HepG2 (cell line): ENCODE data around the gene PPIA. TPM values are rescaled to one million over a fixed set of nuclear protein-coding genes. Genes with fewer than 3 reads are reported as not detected.

Source experiments
- ATAC-seq: fragments of 200-7000 bp; cut with Tn5 transposase; 3 replicates; pipeline ENCODE4 v1.9.1; 2020; ENCODE audit warnings: mild to moderate bottlenecking, moderate library complexity
- BruUV-seq: library from RNA; stranded (reverse); fragments of 400-500 nt; replicated peaks from 2 replicates; lab custom pipeline; 2021; lab: Mats Ljungman, UMichigan
- CTCF ChIA-PET: fragments of 300-600 bp; formaldehyde crosslinking; extraction: SDS; loops from one replicate; lab custom pipeline; 2021; ENCODE audit warnings: low total read pairs, inconsistent platforms, low intra/inter-chr PET ratio; lab: Yijun Ruan, JAX
- POLR2A ChIA-PET: fragments of 350-600 bp; sonication (Branson Sonifier 250); formaldehyde crosslinking; loops from one replicate; lab custom pipeline; 2020; ENCODE audit warnings: antibody characterized with exemption, inconsistent platforms; lab: Yijun Ruan, JAX
- DNase-seq: peaks from one replicate; pipeline ENCODE4 v3.0.0-alpha.2; 2015; ENCODE audit warnings: low spot score
- FAIRE-seq: peaks from 3 replicates; lab custom pipeline; 2011; peaks lifted over from hg19 to GRCh38; lab: Jason Lieb, UNC
- H2AFZ ChIP-seq: one replicate; pipeline ENCODE4 v1.6.1; 2011; ENCODE audit warnings: low read length, inconsistent platforms
- H3K27ac ChIP-seq: fragments of 300-600 bp; 3 replicates; pipeline ENCODE4 v1.8.0; 2011; ENCODE audit warnings: mixed run types, mild to moderate bottlenecking, mixed read lengths, low read length, inconsistent platforms; ENCODE audit not compliant: insufficient read depth; ENCODE audit errors: extremely low read length
- H3K27me3 ChIP-seq, 2 experiments: fragments of 200-600 bp in 1 of 2; 2 replicates in 1 of 2; 3 replicates in 1 of 2; pipeline versions ENCODE4 v1.6.0 to v1.8.0; 2011; ENCODE audit warnings: low read length in 2 of 2, mild to moderate bottlenecking in 2 of 2, moderate library complexity in 2 of 2, inconsistent platforms in 1 of 2; ENCODE audit not compliant: insufficient read depth in 2 of 2, control insufficient read depth in 1 of 2
- H3K36me3 ChIP-seq, 2 experiments: fragments of 200-600 bp in 1 of 2; replicated peaks in 1 of 2; 2 replicates in 1 of 2; 3 replicates in 1 of 2; pipeline versions ENCODE4 v1.5.1 to v1.8.0; 2011; ENCODE audit warnings: low read length in 2 of 2, inconsistent platforms in 1 of 2; ENCODE audit not compliant: insufficient read depth in 2 of 2, control insufficient read depth in 1 of 2
- H3K4me1 ChIP-seq: 2 replicates; pipeline ENCODE4 v1.5.1; 2012; ENCODE audit warnings: low read length, inconsistent platforms; ENCODE audit not compliant: insufficient read depth
- H3K4me2 ChIP-seq: 2 replicates; pipeline ENCODE4 v1.6.0; 2011; ENCODE audit warnings: low read depth, low read length, inconsistent platforms
- H3K4me3 ChIP-seq, 3 experiments: fragments of 200-600 bp in 1 of 3; sonication (generic), shearing (Covaris generic) in 1 of 3; replicated peaks in 1 of 3; 2 replicates each; pipeline ENCODE4 v1.5.1; 2011 to 2016; ENCODE audit warnings: low read length in 3 of 3, inconsistent platforms in 2 of 3, low read depth in 2 of 3, mild to moderate bottlenecking in 2 of 3, control low read depth in 1 of 3, mixed read lengths in 1 of 3; ENCODE audit not compliant: insufficient read depth in 1 of 3
- H3K79me2 ChIP-seq: one replicate; pipeline ENCODE4 v1.6.1; 2011; ENCODE audit warnings: low read length, inconsistent platforms; ENCODE audit not compliant: insufficient read depth
- H3K9ac ChIP-seq: 2 replicates; pipeline ENCODE4 v1.6.0; 2011; ENCODE audit warnings: mild to moderate bottlenecking, low read depth, low read length, inconsistent platforms; ENCODE audit not compliant: insufficient read depth
- H3K9me3 ChIP-seq: 2 replicates; pipeline ENCODE4 v1.5.1; 2012; ENCODE audit warnings: mild to moderate bottlenecking, low read length
- H4K20me1 ChIP-seq: 2 replicates; pipeline ENCODE4 v1.6.0; 2011; ENCODE audit warnings: inconsistent platforms, mild to moderate bottlenecking, low read length, moderate library complexity; ENCODE audit not compliant: insufficient read depth
- CEBPB ChIP-seq: IDR thresholded peaks from 2 replicates; pipeline ENCODE4 v1.6.1; 2011; ENCODE audit warnings: low read depth, low read length, improper control_type of control experiment, borderline replicate concordance
- CEBPG ChIP-seq: IDR thresholded peaks from 2 replicates; pipeline ENCODE4 v1.6.1; 2016
- CHD4 ChIP-seq: fragments of 200-600 bp; sonication (generic); IDR thresholded peaks from 2 replicates; pipeline ENCODE4 v1.7.0; 2017; ENCODE audit warnings: mild to moderate bottlenecking, low read length, borderline replicate concordance
- EED ChIP-seq: sonication (generic); formaldehyde crosslinking; IDR thresholded peaks from 2 replicates; pipeline ENCODE4 v1.5.0; 2020; ENCODE audit warnings: mild to moderate bottlenecking, missing genetic modification reagents
- MATR3 ChIP-seq: sonication (generic); formaldehyde crosslinking; IDR thresholded peaks from 2 replicates; pipeline ENCODE4 v1.4.0; 2020; ENCODE audit warnings: missing genetic modification reagents
- MIER3 ChIP-seq: IDR thresholded peaks from 2 replicates; pipeline ENCODE4 v1.6.1; 2016; ENCODE audit warnings: missing compliant biosample characterization, borderline replicate concordance
- TEAD3 ChIP-seq: optimal IDR thresholded peaks from 2 replicates; pipeline ENCODE3; 2016; ENCODE audit warnings: borderline replicate concordance
- ZBTB26 ChIP-seq: IDR thresholded peaks from 2 replicates; pipeline ENCODE4 v1.6.1; 2016; ENCODE audit warnings: missing compliant biosample characterization, missing genetic modification reagents, borderline replicate concordance
- ZIK1 ChIP-seq: sonication (generic); formaldehyde crosslinking; IDR thresholded peaks from 2 replicates; pipeline ENCODE4 v1.5.0; 2020; ENCODE audit warnings: mild to moderate bottlenecking, low read depth, missing genetic modification reagents, borderline replicate concordance
- ZMYM3 ChIP-seq: sonication (generic); formaldehyde crosslinking; IDR thresholded peaks from 2 replicates; pipeline ENCODE4 v1.5.1; 2020; ENCODE audit warnings: mild to moderate bottlenecking, missing genetic modification reagents
- ZNF629 ChIP-seq: sonication (generic); formaldehyde crosslinking; conservative IDR thresholded peaks from 2 replicates; pipeline ENCODE4 v1.5.0; 2020; ENCODE audit warnings: missing genetic modification reagents
- ZNF710 ChIP-seq: sonication (generic); formaldehyde crosslinking; IDR thresholded peaks from 2 replicates; pipeline ENCODE4 v1.5.0; 2020; ENCODE audit warnings: mild to moderate bottlenecking, missing genetic modification reagents, borderline replicate concordance
- WGBS: methylation state at CpG from one replicate; pipeline ENCODE4 v1.1.6; 2017; ENCODE audit warnings: low lambda C conversion rate; 5-methylcytosine and 5-hydroxymethylcytosine counted together
- in situ Hi-C: cut with HindIII; loops from 2 replicates; pipeline ENCODE4 v1.10.0; 2017; ENCODE audit warnings: low pct_unique_long_range_greater_than_20kb; ENCODE audit not compliant: extremely low pct_ligation_motif_present
- intact Hi-C: fragments of 100-400 bp; cut with micrococcal nuclease; formaldehyde crosslinking; loops from one replicate; pipeline ENCODE4 v1.10.0; 2022; ENCODE audit not compliant: unreplicated experiment
- polyA plus RNA-seq, 8 experiments: library from polyadenylated mRNA; depleted of rRNA in 3 of 8; stranded (reverse) in 7 of 8; unstranded in 1 of 8; fragments of >200 nt; fragmentation: Illumina TruSeq in 4 of 8; extraction: Trizol in 4 of 8; gene quantifications; 2 replicates each; pipeline versions ENCODE4 v1.2.1 to v1.2.3, GENCODE V29; 2011 to 2016; ENCODE audit warnings: low read depth in 4 of 8, missing spikeins in 1 of 8, mixed read lengths in 1 of 8; ENCODE audit not compliant: insufficient read depth in 1 of 8
- total RNA-seq, 5 experiments: library from RNA; depleted of rRNA; stranded (reverse); fragments of >200 nt; fragmentation: Illumina TruSeq; extraction: Trizol; gene quantifications; 2 replicates each; pipeline ENCODE4 v1.2.3, GENCODE V29; 2016; ENCODE audit warnings: low read depth in 1 of 5

Gene PPIA
- total and polyA plus RNA-seq, 2 of the 13 experiments (the other 11 are each of a cell fraction or from before 2014, with no cell fraction given): 2,268 to 3,010 TPM

- BruUV-seq: no TSS peak
- no peak overlapping the region for H3K9ac ChIP-seq
- WGBS: 76% methylated on average over 5 of the region's 5 CpGs
- CTCF ChIA-PET: no interaction called here
- peaks cover 0 to 9% of the 10 kb centered on the region in 2 experiments; a peak in 3 of 5 replicates for H3K36me3 ChIP-seq
- H4K20me1 ChIP-seq: peaks cover 16% of the 10 kb centered on the region
- H3K27ac ChIP-seq: peak overlapping the region; percentile 2
- intact Hi-C loops: loop anchor here (10.0 kb wide), 1 partner anchor 1771 kb away; no protein-coding TSS in a partner anchor
- no peak overlapping the region for H2AFZ ChIP-seq
- DNase-seq (no peak), FAIRE-seq (no peak), ATAC-seq (no peak)
- in situ Hi-C loops: no loop called here
- H3K79me2 ChIP-seq: peaks cover 24% of the 10 kb centered on the region
- H3K4me1 ChIP-seq: peaks cover 34% of the 10 kb centered on the region
- H3K9me3 ChIP-seq: no peaks in the 10 kb centered on the region
- no peak overlapping the region for H3K4me2 ChIP-seq
- POLR2A ChIA-PET: interaction anchor here (1.1 to 1.4 kb wide), 2 partner anchors 83 to 188 kb away, joined by 3 to 5 read pairs; partner anchors contain the start of gene OGDH
- H3K27me3 ChIP-seq: no peaks in the 10 kb centered on the region; a peak in 1 of 5 replicates
- H3K4me3 ChIP-seq: no peak overlapping the region
- TF ChIP-seq EED (CRISPR knock-in tag) (no peak), ZIK1 (CRISPR knock-in tag) (no peak), CHD4 (peak; percentile 82), ZMYM3 (CRISPR knock-in tag) (peak; percentile 44; the same call in 1 of the 2 replicates), ZNF629 (CRISPR knock-in tag) (peak; percentile 94), MATR3 (CRISPR knock-in tag) (no peak)
- TF ChIP-seq, all 625 proteins: peak for 3
Measured at GRCh38 chr7:44793919-44794318, 2.6 kb upstream of the PPIA start.

GRCh38 chr7:44794331-44794730 lies 2.1 kb upstream of the PPIA start:
- H3K4me3 ChIP-seq: no peak overlapping the region
- BruUV-seq: no TSS peak
- TF ChIP-seq CEBPG (CRISPR knock-in tag): 0 out of 2 replicates have a peak, but pooled peaks have one; percentile 2
- peak; percentile 52; the same call in 1 of the 2 replicates for TF ChIP-seq CEBPB
- no peak for TF ChIP-seq MIER3 (CRISPR knock-in tag)
- TF ChIP-seq TEAD3 (CRISPR knock-in tag): peak; percentile 31
- TF ChIP-seq ZNF710 (CRISPR knock-in tag): no peak
- TF ChIP-seq ZBTB26 (CRISPR knock-in tag): no peak
- TF ChIP-seq, all 625 proteins: peak for 3
- peak overlapping the region; percentile 35 for H3K4me2 ChIP-seq
- peak overlapping the region; percentile 35 for H3K27ac ChIP-seq
- no peaks in the 10 kb centered on the region; a peak in 1 of 5 replicates for H3K27me3 ChIP-seq
- in situ Hi-C loops: no loop called here
- DNase-seq: peak; percentile 63
- no peak for ATAC-seq
- peaks cover 0 to 12% of the 10 kb centered on the region in 2 experiments; a peak in 3 of 5 replicates for H3K36me3 ChIP-seq
- peaks cover 37% of the 10 kb centered on the region for H3K4me1 ChIP-seq
- H2AFZ ChIP-seq: no peak overlapping the region
- H3K79me2 ChIP-seq: peaks cover 28% of the 10 kb centered on the region
- intact Hi-C loops: loop anchor here (10.0 kb wide), 1 partner anchor 1770 kb away; no protein-coding TSS in a partner anchor
- H3K9me3 ChIP-seq: no peaks in the 10 kb centered on the region
- POLR2A ChIA-PET: interaction anchor here (1.1 to 1.5 kb wide), 3 partner anchors 83 to 188 kb away, joined by 3 to 5 read pairs (median 4); partner anchors contain the start of genes OGDH and PURB
- CTCF ChIA-PET: no interaction called here
- H3K9ac ChIP-seq: no peak overlapping the region
- 0% methylated on average over 2 of the region's 3 CpGs for WGBS
- H4K20me1 ChIP-seq: peaks cover 20% of the 10 kb centered on the region
- no peak for FAIRE-seq
